ENCODE data around the gene IER2.
"Not testable (repeated sequence)": the region's sequence is repeated elsewhere in the genome, so short reads cannot be mapped to it uniquely, and the experiment has no call there.

DNA sequence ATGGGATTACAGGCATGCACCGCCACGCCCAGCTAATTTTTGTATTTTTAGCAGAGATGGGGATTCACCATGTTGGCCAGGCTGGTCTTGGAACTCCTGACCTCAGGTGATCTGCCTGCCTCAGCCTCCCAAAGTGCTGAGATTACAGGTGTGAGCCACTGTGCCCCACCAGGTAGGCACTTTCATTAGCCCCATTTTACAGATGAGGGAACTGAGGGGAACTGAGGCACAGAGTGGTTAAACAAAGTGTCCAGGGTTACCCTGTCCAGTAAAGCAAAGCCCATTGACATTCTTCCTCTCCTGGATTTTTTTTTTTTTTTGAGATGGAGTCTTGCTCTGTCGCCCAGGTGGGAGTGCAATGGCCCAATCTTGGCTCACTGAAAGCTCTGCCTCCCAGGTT lies 15.9 kb downstream of the IER2 start:
- not testable (repeated sequence) for TF ChIP-seq FOXM1 (IDR thresholded peaks at IDR 0.05; ENCODE audit: borderline replicate concordance); FOXA1 (IDR thresholded peaks at IDR 0.05); ZNF384 (IDR thresholded peaks at IDR 0.05); NFRKB (IDR thresholded peaks at IDR 0.05); ELF4 (IDR thresholded peaks at IDR 0.05); TARDBP (IDR thresholded peaks at IDR 0.05); SUZ12 (IDR thresholded peaks at IDR 0.05); HDGF (IDR thresholded peaks at IDR 0.05; ENCODE audit: borderline replicate concordance); FOXK2 (IDR thresholded peaks at IDR 0.05); CTBP1 (IDR thresholded peaks at IDR 0.05; ENCODE audit: borderline replicate concordance)
